NCI-H1694 treated with DMSO at 0.1 percent for 48 hours (cell line): ENCODE measurements around the gene LATS1.
"Not testable (repeated sequence)": the region's sequence is repeated elsewhere in the genome, so short reads cannot be mapped to it uniquely, and the experiment has no call there.

Experiments
- DNase-seq: peaks from one replicate; lab custom pipeline; 2025; lab: John Stamatoyannopoulos, UW

LATS1 gene

DNA sequence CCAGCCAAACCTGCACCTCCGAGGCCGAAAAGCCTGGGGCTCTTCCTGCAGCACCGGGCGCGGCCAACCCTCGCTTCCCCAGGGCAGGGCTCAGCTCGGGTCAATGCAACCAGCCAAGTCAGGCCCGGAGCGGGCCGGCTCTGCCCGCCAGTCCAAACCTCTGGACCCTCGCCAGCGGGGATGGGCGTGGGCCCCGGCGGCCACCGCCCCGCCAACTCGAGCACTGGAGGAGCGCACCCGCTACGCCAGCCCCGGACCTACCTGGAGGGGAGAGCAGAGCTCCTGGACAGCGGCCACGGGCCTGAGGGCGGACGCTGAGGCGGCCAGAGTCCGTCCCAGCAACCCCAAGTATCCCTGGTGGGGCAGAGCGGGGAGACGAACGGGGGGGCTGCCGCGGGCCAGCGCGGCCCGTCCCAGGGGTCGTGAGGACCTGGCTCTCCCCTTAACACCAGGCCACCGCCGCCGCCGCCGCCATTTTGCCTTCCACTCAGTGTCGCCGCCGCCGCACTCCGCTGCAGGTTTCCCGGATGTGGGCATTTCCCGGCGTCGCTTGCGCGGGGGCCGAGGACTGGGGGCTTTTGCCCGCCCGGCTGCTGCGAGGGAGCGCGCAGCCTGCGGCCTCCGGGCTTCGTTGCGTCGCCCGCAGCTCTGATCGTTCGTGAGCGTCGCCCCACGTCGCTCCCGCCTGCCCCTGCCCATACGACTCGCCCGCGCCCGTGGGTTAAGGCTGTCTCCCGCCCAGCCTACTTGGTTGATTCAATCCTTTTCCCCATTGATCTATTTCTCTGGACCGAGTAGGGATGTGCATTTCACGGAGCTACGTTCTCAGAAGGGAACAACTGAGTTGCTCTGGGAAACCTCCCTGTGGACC lies at the start of gene LATS1:
TSS of gene LATS1 (minus strand) at position 514 of the 871 bp plus-strand sequence. CDS start 15,975 bp downstream, outside the sequence.
- peak; percentile 55 for DNase-seq

DNA sequence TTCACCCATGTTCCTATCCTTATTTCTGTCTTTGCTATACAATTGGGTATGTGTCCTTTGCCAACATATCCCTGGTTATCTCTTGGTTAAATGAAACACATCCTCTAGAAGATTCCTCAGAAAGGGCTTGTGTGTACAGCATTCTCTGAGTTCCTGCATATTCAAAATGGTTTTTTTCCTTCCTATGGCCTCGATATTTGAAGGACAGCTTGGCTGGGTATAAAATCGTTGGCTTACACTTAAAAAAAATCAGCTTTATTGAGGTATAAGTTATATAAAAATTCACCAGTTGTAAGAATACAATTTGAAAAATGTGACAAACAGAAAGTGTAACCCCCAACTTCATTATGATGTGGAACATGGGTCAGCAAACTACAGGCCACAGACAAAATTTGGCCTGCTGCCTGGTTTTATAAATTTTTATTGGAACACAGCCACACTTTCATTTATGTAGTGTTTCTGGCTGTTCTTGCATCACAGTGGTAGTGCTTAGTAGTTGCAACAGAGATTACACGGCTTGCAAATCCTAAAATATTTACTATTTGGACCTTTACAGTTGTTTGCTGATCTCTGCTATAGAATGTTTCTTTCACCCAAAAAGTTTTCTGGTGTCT lies 48.4 kb upstream of the LATS1 start:
- DNase-seq: no peak

DNA sequence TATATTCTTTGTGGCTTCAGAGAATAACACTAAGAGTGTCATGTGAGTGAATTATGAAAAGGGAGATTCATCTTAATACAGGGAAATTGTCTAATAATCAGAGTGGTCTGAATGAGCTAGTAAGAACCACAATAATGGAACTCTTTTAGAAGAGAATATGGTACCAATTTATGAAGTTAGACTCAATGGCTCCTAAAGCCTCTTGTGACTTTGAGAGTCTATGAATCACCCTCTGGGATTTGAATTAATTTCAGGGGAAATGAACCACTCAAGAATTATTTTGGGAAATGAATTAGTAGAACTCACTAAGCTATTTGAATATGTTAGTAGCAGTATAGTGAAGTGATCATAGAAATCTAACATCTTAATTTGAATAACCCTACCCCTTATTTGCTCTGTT lies 46.0 kb upstream of the LATS1 start:
- DNase-seq: no peak

DNA sequence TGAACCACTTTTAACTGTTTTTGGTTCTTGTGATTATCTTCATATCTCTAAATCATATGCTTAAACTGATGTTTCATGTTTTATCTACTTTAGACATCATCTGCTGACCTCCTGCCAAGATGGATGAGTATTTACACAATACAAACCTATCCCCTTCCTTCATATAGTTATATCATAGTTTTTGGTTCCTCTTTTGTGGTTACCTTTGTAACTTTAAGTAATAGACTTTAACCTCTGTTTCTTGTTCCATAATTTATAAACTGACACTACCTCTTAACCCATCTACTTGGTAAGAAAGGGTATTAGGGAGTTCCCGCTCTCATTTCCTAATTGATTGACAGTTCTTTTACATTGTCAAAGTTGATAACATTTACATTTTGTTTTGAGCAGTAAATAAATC lies 43.5 kb upstream of the LATS1 start:
- DNase-seq: no peak

DNA sequence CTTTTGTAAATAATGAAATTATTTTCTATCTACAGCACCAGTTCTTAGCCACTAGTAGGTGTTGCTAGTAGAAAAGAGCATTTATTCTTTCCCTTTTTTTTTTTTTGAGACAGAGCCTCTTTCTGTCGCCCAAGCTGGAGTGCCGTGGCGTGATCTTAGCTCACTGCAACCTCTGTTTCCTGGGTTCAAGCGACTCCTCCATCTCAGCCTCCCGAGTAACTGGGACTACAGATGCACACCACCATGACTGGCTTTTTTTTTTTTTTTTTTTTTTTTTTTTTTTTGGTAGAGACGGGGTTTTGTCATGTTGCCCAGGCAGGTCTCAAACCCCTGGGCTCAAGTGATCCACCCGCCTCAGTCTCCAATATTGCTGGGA lies 38.3 kb upstream of the LATS1 start:
- no peak for DNase-seq

DNA sequence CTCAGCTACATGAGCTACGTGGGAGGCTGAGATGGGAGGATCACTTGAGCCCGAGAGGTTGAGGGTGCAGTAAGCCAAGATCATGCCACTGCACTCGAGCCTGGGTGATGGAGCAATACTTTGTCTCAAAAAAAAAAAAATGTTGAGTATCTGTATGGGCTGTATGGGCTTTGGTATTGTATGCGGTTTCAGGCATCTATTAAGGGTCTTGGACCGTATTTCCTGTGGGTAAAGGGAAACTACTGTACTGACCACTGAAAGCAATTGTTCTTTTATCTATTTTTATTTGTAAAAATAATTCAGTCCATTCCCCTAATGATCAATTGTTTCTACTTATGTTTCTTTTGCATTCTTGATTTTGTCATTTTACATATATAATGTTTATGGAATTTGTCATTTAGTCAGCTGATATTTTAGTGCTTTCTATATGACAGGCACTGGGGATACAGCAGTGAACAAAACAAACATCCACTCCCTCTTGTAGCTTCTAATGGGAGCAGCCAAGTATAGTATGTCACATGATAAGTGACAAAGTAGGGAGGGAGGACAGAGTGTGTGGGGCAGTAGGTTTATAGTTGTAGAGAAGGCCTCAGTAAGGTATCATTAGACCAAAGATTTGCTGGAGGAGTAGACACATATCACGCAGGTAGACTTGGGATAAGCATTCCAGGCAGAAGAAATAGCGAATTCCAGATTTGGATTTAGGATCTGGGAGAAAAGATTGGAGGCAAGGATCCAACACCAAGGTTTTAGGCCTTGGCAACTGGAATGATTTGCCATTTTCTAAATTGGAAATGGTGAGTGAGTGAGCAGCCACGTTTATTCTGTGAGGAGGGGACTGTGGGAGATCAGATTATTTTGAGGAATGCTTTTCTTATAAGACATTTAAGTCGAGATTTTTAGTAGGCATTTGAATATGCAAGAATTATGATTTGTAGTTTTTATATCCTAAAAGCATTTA lies 37.7 kb upstream of the LATS1 start:
- DNase-seq: no peak

DNA sequence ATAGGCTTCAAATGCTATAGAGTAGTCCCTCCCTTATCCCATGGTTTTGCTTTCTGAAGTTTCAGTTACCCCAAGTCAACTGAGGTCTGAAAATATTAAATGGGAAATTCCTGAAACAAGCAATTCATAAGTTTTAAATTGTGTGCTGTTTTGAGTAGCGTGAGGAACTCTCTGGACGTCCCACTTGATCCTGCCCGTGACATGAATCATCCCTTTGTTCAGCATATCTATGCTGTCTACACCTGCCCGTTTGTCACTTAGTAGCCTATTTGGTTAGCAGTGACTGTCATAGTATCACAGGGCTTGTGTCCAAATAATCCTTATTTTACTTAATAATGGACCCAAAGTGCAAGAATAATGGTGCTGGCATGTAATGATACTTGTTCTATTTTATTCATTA lies 36.6 kb upstream of the LATS1 start:
- no peak for DNase-seq

DNA sequence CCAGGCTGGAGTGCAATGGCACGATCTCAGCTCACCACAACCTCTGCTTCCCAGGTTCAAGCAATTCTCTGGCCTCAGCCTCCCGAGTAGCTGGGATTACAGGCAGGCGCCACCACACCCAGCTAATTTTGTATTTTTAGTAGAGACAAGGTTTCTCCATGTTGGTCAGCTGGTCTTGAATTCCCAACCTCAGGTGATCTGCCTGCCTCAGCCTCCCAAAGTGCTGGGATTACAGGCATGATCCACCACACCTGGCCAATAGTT lies 35.4 kb upstream of the LATS1 start:
- not testable (repeated sequence) for DNase-seq

DNA sequence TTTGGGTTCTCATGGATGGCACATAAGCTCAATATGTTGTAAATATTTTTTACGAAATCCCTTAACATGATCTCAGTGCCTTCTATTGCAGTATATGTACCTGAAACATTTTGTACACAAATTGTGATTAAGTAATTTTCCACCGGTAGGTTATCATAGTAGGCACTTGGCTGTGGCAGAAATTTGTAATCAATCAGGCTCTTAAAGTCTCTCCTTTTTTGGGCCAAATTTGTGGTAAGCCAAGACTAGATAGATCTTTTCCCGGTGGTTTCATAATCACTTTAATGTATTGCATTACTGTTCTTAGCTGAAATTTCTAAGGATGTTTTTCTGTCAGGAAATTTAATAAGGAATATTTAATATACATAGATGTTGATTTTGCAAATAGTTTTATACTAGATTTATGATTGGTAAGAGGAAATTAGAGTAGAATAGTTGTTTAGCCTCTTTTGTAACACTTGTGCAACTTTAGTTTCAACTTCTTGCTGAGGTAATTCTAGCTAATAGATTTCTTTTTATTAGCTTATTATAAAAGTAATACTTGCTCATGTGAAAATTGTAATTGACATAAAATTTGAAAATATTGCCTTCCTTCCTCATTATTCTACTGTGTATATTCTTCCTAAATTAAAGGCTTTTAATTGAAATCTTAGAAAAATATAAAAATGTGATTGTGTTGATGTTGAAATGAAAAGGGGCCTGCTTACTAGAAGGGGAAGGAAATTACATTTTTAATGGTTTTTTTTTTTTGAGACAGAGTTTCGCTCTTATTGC lies 34.9 kb upstream of the LATS1 start:
- DNase-seq: no peak

DNA sequence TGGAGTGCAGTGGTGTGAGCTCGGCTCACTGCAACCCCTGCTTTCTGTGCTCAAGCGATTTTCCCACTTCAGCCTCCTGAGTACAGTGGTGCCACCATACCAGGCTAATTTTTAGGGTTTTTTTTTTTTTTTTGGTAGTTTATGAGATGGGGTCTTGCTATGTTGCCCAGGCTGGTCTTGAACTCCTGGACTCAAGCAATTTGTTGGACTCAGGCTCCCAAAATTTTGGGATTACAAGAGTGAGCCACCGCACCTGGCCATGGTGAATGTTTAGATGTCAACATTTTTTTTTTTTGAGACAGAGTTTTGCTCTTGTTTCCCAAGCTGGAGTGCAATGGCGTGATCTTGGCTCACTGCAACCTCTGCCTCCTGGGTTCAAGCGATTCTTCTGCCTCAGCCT lies 34.0 kb upstream of the LATS1 start:
- not testable (repeated sequence) for DNase-seq

DNA sequence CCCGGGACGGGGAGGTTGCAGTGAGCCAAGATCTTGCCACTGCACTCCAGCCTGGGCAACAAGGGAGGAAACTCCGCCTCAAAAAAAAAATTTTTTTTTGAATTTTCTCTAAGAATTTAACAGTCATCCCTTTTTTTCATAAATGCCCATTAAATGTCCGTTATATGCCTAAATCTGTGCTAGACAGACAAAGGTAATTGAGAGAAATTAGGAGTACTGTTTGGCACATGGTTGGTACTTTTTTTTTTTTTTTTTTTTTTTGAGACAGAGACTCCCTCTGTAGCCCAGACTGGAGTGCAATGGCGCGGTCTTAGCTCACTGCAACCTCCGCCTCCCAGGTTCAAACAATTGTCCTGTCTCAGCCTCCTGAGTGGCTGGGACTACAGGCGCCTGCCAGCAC lies 33.3 kb upstream of the LATS1 start:
- no peak for DNase-seq

DNA sequence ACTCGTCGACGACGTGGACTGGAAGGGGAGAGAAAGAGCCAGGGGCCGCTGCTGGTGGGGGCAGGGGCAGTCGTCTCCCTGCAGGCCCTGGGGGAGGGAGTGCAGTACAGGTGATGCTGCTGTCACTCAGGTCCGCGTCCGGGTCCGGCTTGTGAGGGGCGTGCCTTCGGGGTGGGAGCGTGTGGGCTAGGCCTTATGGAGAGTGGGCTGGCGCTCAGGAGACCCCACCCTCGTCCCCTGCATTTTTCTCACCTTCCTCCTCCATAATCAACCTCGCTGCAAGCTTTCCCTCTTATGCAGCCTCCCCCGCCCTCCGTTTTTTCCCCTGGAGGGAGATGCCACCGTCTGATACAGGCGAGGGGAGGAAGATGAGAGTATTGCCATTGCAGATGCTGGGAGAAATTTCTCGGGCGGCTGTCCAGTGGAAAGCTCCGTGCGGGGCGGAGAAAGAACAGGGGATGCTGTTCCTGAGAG lies 32.3 kb upstream of the LATS1 start:
- peak; percentile 26 for DNase-seq

DNA sequence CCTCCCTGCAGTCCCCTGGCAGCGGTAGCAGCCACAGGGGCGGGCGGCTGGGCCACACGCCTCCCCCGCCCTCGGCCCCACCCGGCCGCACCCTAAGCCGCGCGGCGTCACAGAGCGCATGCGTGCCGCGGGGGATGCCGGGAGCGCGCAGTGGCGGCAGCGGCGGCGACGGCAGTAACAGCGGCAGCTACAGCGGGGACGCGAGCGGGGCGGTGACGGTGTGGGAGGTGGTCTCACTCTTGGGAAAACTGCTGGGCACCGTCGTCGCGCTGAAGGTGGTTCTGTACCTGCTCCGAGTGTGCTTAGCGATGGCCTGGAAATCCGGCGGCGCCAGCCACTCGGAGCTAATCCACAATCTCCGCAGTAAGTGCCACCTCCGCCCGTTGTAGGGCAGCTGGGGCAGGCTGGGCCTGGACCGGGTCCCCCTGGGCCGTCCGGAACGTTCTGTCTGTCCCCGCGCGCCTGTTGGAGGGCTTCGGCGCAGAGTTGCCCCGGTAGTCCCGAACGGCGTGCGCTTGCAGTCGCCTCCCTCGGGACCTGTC lies 31.8 kb upstream of the LATS1 start, which contains the start of gene PCMT1:
TSS of gene PCMT1 (plus strand) at position 148 of the 542 bp plus-strand sequence. CDS start at position 309, 161 bp downstream.
- DNase-seq: peak; percentile 53

DNA sequence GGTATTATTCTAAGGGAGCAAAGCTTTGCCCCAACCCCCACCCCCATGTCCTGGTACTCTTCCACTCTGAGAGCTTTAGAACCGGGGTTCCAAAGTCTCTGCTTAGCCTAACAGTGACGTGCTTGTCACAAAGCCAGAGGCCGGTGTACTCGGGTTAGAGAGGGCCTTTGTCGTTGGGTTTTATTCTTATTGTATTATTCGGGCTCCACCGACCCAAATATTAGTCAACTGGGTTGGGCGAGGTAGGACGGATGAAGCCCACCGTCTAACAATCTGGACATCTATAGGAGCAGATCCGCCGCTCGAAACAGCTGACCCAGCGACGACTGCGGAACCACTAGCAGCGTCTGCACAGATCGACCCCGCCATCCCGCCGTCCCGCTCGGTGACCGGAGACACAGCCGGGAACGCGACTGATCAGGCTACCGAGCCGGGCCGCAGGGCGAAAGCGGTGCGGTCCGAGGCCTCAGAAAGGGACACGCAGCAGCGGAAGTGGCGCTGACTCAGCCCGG lies 31.2 kb upstream of the LATS1 start:
- DNase-seq: not testable (repeated sequence)

DNA sequence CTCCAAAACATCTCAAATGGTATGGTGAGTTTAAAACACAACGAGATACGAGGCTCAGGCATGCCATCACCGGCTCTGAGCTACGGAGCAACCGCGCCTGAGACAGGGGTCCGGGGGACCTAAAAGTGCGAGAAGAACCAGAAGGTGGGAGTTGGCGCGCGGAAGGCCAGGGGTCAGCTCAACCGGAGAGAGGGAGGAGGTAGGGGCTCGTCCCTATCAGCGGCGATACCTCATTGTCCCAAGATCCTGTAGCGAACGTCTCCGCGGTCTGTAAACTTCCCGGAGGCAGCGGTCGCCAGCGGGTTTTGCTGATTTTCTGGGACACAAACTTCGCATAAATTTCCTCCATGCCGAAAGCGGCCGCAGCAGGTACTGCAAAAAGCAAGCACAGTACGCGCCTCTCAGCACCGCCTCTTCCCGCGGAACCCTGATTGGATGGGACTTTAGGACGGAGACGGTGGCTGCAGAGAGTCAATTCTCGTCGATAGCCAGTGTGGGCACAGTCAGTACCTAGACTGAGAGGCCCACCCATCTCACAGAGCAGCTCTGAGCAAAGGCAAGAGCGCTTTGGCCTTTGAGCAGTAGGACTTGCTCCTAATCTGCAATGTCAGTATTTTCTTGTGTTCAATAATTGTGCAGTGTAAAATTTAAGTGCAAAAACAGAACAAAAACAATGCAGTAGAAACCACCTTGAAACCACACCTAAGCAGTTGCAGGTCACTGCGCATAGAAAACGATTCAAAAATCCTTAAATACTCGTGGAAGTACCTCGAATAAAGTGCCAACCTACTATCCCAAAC lies 28.4 kb upstream of the LATS1 start, which contains the start of gene NUP43:
TSS of gene NUP43 (minus strand) at position 383 of the 800 bp plus-strand sequence. CDS start at position 349, 34 bp downstream.
- DNase-seq: peak; percentile 85

DNA sequence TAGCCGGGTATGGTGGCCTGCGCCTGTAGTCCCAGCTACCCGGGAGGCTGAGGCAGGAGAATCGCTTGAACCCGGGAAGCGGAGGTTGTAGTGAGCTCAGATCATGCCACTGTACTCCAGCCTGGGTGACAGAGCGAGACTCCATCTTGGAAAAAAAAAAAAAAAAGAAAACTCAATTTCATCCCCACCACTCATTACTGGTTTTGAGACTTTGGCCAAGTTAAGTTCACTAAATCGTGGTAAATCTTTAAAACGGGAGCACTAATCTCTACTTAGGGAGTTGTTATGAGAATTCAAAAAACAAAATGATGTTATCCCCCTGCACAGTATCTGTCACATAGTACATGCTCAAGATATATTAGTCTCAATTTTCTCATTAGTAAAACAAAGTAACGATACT lies 27.4 kb upstream of the LATS1 start:
- not testable (repeated sequence) for DNase-seq

DNA sequence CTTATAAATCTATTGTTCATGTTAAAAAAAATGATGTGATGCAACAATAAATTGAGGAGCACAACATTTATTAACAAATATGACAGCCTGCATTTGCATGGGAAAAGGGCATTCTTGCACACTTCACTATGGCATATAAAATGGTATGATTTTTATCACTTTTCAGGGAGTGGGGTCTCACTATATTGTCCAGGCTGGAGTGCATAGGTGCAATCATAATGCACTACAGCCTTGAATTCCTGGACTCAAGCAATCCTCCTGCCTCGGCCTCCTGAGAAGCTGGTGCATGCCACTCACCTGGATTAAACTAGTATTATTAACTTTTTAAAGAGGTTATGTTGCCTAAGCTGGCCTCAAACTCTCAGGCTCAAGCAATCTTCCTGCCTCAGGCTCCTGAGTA lies 17.0 kb upstream of the LATS1 start:
- no peak for DNase-seq

DNA sequence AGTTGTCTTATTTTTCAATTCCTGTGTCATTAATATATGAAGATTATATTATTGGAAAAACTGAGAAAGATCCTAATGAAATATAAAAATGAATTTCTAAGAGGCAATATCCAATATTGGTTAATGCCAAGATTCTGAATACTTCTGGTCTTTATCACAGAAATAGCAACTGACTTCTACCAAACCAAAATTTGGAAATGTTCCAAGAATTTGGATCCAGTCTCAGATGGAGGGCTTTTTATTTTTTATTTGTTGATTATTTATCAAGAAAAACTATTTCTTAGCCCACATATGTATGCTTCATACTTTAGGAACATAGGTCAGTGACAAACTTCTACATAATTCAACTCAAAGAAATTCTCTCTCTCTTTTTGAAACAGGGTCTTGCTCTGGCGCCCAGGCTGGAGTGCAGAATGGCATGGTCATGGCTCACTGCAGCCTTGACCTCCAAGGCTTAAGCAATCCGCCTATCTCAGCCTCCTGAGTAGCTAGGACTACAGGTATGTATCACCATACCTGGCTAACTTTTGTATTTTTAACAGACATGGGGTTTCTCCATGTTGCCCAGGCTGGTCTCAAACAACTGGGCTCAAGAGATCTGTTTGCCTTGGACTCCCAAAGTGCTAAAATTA lies 15.3 kb upstream of the LATS1 start:
- DNase-seq: no peak

DNA sequence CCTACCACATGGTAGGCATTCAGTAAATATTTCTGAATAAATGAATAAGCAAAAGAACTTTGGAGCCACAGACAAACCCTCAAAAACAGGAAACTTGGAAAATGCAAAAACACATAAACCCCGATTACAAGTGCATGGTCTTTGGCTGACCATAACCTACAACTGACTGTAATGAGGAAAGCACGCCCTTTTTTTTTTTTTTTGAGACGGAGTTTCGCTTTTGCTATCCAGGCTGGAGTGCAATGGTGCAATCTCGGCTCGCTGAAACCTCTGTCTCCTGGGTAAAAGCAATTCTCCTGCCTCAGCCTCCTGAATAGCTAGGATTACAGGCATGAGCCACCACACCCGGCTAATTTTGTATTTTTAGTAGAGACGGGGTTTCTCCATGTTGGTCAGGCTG lies 11.9 kb upstream of the LATS1 start:
- DNase-seq: no peak
